ENCODE results near the gene PNPLA3. TPM values are rescaled to one million over a fixed set of nuclear protein-coding genes. Genes with fewer than 3 reads are reported as not detected.

Gene PNPLA3
- total and polyA plus RNA-seq, 11 donors = 0.11 to 1.9 (median 0.18) TPM; not detected in 5

DNA sequence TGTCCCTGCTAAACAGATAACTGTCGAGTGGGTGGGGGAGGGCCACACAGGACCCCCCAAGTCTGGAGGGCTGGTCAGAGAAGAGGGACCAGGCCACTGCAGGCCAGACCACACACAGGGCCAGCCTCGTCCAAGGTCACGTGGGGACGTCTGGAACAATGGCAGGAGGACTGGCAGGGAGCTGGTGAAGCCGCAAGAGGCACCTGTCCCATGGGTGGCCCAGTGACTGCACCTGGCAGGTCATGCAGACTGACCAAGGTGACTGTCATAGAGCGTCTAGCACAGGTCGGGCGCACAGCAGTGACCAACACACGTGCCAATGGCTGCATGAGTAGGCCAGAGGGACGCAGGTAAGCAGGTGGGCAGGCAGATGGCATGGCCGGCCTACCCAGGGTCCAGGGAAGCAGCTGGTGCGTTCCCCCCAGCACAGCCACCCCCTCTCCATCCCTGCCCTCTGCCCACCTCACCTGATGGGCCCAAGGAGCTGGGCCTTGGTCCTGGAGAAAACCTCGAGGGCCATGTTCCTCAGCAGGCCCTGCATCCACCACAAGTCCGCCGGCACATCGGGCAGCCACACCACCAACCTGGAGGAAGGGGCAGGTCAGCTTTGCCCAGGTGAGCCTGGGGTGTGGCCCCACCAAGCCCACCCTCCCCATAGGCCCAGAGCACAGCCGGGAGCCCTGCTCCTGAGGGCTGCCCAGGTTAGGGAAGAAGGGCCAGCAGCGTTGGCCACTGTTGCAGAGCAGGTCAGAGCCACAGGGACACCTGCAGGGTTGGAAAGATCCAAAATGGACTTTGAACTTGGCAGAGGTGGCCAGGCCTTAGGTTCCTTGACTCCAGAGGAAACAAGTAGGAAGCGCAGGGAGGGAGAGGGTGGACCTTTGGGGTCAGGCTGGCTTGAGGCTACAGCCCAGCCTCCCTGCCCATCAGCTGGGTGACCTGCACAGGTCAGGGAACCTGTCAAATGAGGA, 42.2 kb upstream of the PNPLA3 start:
- TF ChIP-seq, protein P1, sequence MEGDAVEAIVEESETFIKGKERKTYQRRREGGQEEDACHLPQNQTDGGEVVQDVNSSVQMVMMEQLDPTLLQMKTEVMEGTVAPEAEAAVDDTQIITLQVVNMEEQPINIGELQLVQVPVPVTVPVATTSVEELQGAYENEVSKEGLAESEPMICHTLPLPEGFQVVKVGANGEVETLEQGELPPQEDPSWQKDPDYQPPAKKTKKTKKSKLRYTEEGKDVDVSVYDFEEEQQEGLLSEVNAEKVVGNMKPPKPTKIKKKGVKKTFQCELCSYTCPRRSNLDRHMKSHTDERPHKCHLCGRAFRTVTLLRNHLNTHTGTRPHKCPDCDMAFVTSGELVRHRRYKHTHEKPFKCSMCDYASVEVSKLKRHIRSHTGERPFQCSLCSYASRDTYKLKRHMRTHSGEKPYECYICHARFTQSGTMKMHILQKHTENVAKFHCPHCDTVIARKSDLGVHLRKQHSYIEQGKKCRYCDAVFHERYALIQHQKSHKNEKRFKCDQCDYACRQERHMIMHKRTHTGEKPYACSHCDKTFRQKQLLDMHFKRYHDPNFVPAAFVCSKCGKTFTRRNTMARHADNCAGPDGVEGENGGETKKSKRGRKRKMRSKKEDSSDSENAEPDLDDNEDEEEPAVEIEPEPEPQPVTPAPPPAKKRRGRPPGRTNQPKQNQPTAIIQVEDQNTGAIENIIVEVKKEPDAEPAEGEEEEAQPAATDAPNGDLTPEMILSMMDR (IDR thresholded peaks at IDR 0.05) = no peak
- intact Hi-C loops (cut with DNase I) = loop anchor here in 4 of 10 donors (5.0 to 10.0 kb wide), 3 partner anchors 494 to 607 kb away; no protein-coding TSS in a partner anchor
- H3K36me3 ChIP-seq = no peaks in the 10 kb centered on the region
- ATAC-seq (no peak), DNase-seq (no peak)
- no peak overlapping the region for H3K27ac ChIP-seq
- WGBS, 4 donors = 76 to 85% (median 81%) methylated on average over 9 to 19 of the region's 19 CpGs
- no peak overlapping the region for H3K4me3 ChIP-seq
- no peaks in the 10 kb centered on the region for H3K4me1 ChIP-seq
- H3K27me3 ChIP-seq = peaks cover 0 to 41% (median 0%) of the 10 kb centered on the region in 9 donors
- H3K9me3 ChIP-seq = no peaks in the 10 kb centered on the region

DNA sequence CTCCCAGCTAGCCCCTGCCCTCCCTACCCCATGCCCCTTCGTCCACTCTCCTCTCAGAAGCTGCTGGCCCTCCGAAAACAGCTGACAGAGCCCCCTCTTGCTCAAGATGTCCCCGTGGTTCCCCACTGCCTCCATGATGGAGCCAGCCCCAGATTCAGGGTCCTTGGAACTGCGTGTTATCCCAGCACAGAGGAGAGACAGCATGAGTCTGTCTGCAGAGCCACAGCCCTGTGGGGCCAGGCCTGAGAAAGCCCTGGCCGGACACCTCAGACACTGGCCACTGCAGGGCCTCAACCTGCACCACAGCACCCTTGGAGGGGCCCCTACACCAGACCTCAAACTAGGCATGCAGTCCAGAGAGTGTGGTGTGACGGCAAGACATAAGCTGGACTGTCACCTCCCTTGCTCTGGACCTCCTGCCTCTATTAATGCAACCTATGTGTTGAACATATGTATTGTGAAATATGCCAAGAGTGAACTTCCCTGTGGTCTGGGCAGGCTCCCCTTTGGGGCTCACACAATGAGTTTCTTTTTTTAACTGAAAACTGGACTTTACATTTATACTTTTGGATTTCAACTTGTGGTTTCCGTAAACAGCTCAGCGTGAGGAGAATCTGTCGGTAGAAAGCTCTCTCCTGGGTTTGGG, 41.4 kb upstream of the PNPLA3 start:
- Histone ChIP-seq H3K27me3 (peaks cover 0 to 40% (median 0%) of the 10 kb centered on the region in 9 donors), H3K36me3 (no peaks in the 10 kb centered on the region)

DNA sequence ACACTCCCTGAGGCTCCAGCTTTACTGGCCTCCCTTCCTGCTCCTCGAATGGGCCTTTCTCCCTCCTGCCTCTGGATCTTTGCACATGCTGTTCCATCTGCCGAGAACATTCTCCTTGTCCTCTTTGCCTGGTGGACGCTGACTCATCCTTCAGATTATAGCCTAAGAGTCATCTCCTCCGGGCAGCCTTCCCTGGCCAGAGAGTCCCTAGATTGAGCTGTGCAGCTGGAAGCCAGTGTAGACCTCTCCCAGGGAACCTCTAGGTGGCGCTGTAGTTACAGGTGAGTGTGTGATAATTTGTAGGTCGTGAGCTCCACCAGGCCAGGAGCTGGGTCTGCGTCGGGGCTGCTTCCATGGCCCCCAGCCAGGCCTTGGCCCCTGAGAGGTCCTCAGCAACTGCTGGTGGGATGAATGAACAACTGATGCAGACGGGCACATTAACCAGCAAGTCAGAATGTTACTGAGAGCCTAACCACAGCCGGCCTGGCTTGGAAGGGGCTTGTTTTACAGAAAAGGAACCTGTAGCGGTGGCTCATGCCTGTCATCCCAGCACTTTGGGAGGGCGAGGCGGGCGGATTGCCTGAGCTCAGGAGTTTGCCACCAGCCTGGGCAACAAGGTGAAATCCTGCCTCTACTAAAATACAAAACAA, 40.5 kb upstream of the PNPLA3 start:
- Histone ChIP-seq H3K36me3 (no peaks in the 10 kb centered on the region), H3K9me3 (no peaks in the 10 kb centered on the region), H3K4me3 (no peak overlapping the region), H3K27ac (no peak overlapping the region), H3K4me1 (no peaks in the 10 kb centered on the region), H3K27me3 (peaks cover 0 to 44% (median 3%) of the 10 kb centered on the region in 9 donors)
- WGBS, 4 donors = 38 to 45% (median 44%) methylated on average over 13 to 14 of the region's 14 CpGs
- DNase-seq (no peak), ATAC-seq (peak in 1 of 4 donors; percentile 27)
- TF ChIP-seq, protein P1 (IDR thresholded peaks at IDR 0.05) = peak in 9 of 12 donors; percentile 15 to 48 (median 32)
- TF ChIP-seq POLR2A (IDR thresholded peaks at IDR 0.05) = no peak
- intact Hi-C loops (cut with DNase I) = loop anchor here in 4 of 10 donors (5.0 to 10.0 kb wide), 3 partner anchors 496 to 608 kb away; no protein-coding TSS in a partner anchor

More for the DNA sequence above, 41.4 kb upstream of the PNPLA3 start:
- intact Hi-C loops (cut with DNase I) = loop anchor here in 4 of 10 donors (5.0 to 10.0 kb wide), 3 partner anchors 495 to 607 kb away; no protein-coding TSS in a partner anchor
- no peaks in the 10 kb centered on the region for H3K9me3 ChIP-seq
- TF ChIP-seq, protein P1 (IDR thresholded peaks at IDR 0.05) = no peak
- no peak for TF ChIP-seq POLR2A (IDR thresholded peaks at IDR 0.05)
- no peak for DNase-seq
- no peak overlapping the region for H3K4me3 ChIP-seq
- ATAC-seq = no peak
- no peaks in the 10 kb centered on the region for H3K4me1 ChIP-seq
- 82 to 89% (median 85%) methylated on average over 8 to 9 of the region's 9 CpGs for WGBS, 4 donors
- no peak overlapping the region for H3K27ac ChIP-seq

Measured in heart left ventricle (tissue), 16 donors.